Stimulated activated CD4-positive, alpha-beta T cell treated with anti-CD3 and anti-CD28 coated beads, Interleukin-4, amount 100 ng/mL, for 4 hours (primary cell): ENCODE data around the gene LCE3E.
"Not testable (repeated sequence)": the region's sequence is repeated elsewhere in the genome, so short reads cannot be mapped to it uniquely, and the experiment has no call there.

Experiments
- DNase-seq, 2 experiments: peaks; one replicate each; pipeline ENCODE4 v3.0.0-alpha.2; 2020

Gene LCE3E

GRCh38 chr1:152566681-152567080 lies at the start of gene LCE3E:
LCE3E (minus strand) TSS chr1:152566780; CDS start chr1:152566208, 572 bp downstream.
- DNase-seq = no peak

GRCh38 chr1:152613511-152613910 lies 46.9 kb upstream of the LCE3E start, which contains the start of gene LCE3B:
LCE3B (plus strand) TSS chr1:152613811; CDS start chr1:152613811, 0 bp downstream.
- DNase-seq = no peak

- DNase-seq = no peak
Measured at GRCh38 chr1:152599934-152600333, 33.4 kb upstream of the LCE3E start, which contains the start of gene LCE3C. LCE3C (plus strand) TSS chr1:152600234; CDS start chr1:152600732, 498 bp downstream.

- DNase-seq = no peak
Measured at GRCh38 chr1:152596986-152597385, 30.4 kb upstream of the LCE3E start.

GRCh38 chr1:152585586-152585985 lies 19.0 kb upstream of the LCE3E start:
- no peak for DNase-seq

GRCh38 chr1:152582647-152583046 lies 16.1 kb upstream of the LCE3E start:
- no peak for DNase-seq

GRCh38 chr1:152580433-152580832 lies 13.9 kb upstream of the LCE3E start, which contains the start of gene LCE3D:
LCE3D (minus strand) TSS chr1:152580516; CDS start chr1:152579936, 580 bp downstream.
- DNase-seq = no peak

- not testable (repeated sequence) for DNase-seq
Measured at GRCh38 chr1:152579526-152579925, 12.9 kb upstream of the LCE3E start.

GRCh38 chr1:152577168-152577567 lies 10.6 kb upstream of the LCE3E start:
- no peak for DNase-seq

- DNase-seq = no peak
Measured at GRCh38 chr1:152565535-152566215, 905 bp downstream of the LCE3E start.

- no peak for DNase-seq
Measured at GRCh38 chr1:152565115-152565514, 1.5 kb downstream of the LCE3E start.

- DNase-seq = not testable (repeated sequence)
Measured at GRCh38 chr1:152548358-152548757, 18.2 kb downstream of the LCE3E start.

- no peak for DNase-seq
Measured at GRCh38 chr1:152546704-152547103, 19.9 kb downstream of the LCE3E start.

- no peak for DNase-seq
Measured at GRCh38 chr1:152543820-152544219, 22.8 kb downstream of the LCE3E start.

GRCh38 chr1:152539901-152540300 lies 26.7 kb downstream of the LCE3E start:
- DNase-seq = no peak

GRCh38 chr1:152537496-152537895 lies 29.1 kb downstream of the LCE3E start:
- DNase-seq = no peak

- DNase-seq = no peak
Measured at GRCh38 chr1:152535774-152536173, 30.8 kb downstream of the LCE3E start.

GRCh38 chr1:152533327-152533938 lies 33.1 kb downstream of the LCE3E start:
- DNase-seq = peak in 1 of 2 experiments; percentile 12

GRCh38 chr1:152525080-152525641 lies 41.4 kb downstream of the LCE3E start:
- DNase-seq = no peak

- DNase-seq = no peak
Measured at GRCh38 chr1:152520561-152521090, 46.0 kb downstream of the LCE3E start.

GRCh38 chr1:152519851-152520250 lies 46.7 kb downstream of the LCE3E start:
- DNase-seq = no peak

- DNase-seq = no peak
Measured at GRCh38 chr1:152517237-152517811, 49.3 kb downstream of the LCE3E start.

- no peak for DNase-seq
Measured at GRCh38 chr1:152516082-152516481, 50.5 kb downstream of the LCE3E start.
